Endothelial cell of umbilical vein (primary cell): ENCODE data around the gene GBF1. TPM values are rescaled to one million over a fixed set of nuclear protein-coding genes. Genes with fewer than 3 reads are reported as not detected.
A peak's percentile ranks its signal among the peaks of the same experiment; 100 is the strongest.

Source experiments
- BruUV-seq: library from RNA; stranded (reverse); fragments of 400-500 nt; replicated peaks from 2 replicates; lab custom pipeline; 2021; lab: Mats Ljungman, UMichigan
- CTCF ChIA-PET: fragments of 300-600, 350-600 bp; sonication (Branson Sonifier 250); formaldehyde crosslinking; loops from one replicate; lab custom pipeline; 2021; ENCODE audit warnings: antibody characterized with exemption, inconsistent platforms; lab: Charles Lee
- POLR2A ChIA-PET: fragments of 300-600, 350-600 bp; sonication (Branson Sonifier 250); formaldehyde crosslinking; loops from one replicate; lab custom pipeline; 2021; ENCODE audit warnings: antibody characterized with exemption, inconsistent platforms; lab: Charles Lee
- DNase-seq: peaks from one replicate; pipeline ENCODE4 v3.0.0-alpha.2; 2011; ENCODE audit warnings: low read depth, low spot score
- FAIRE-seq: peaks from 2 replicates; lab custom pipeline; 2011; peaks lifted over from hg19 to GRCh38; lab: Jason Lieb, UNC
- H2AFZ ChIP-seq: 2 replicates; pipeline ENCODE4 v1.6.0; 2012; ENCODE audit warnings: low read depth, low read length, control low read depth, inconsistent platforms
- H3K27ac ChIP-seq: 2 replicates; pipeline ENCODE4 v1.5.1; 2011; ENCODE audit warnings: low read depth, mild to moderate bottlenecking, control low read depth, low read length, moderate library complexity; ENCODE audit not compliant: insufficient read depth
- H3K27me3 ChIP-seq, 2 experiments: 2 replicates each; pipeline versions ENCODE4 v1.6.0 to v1.6.1; 2011; ENCODE audit warnings: low read length in 2 of 2, mixed read lengths in 1 of 2; ENCODE audit not compliant: control insufficient read depth in 2 of 2, insufficient read depth in 2 of 2
- H3K36me3 ChIP-seq, 2 experiments: 2 replicates in 1 of 2; 3 replicates in 1 of 2; pipeline ENCODE4 v1.5.1; 2011; ENCODE audit warnings: low read length in 2 of 2, mild to moderate bottlenecking in 1 of 2, moderate library complexity in 1 of 2; ENCODE audit not compliant: control insufficient read depth in 2 of 2, insufficient read depth in 2 of 2; ENCODE audit errors: extremely low read depth in 1 of 2
- H3K4me1 ChIP-seq: 3 replicates; pipeline ENCODE4 v1.5.1; 2011; ENCODE audit warnings: mild to moderate bottlenecking, low read length; ENCODE audit not compliant: control insufficient read depth, insufficient read depth; ENCODE audit errors: extremely low read depth
- H3K4me2 ChIP-seq: 2 replicates; pipeline ENCODE4 v1.6.1; 2011; ENCODE audit warnings: low read length, control low read depth, mixed read lengths; ENCODE audit not compliant: insufficient read depth
- H3K4me3 ChIP-seq, 3 experiments: fragments of 200-600 bp in 1 of 3; sonication (generic), shearing (Covaris generic) in 1 of 3; replicated peaks in 1 of 3; 2 replicates each; pipeline ENCODE4 v1.5.1; 2011 to 2016; ENCODE audit warnings: control low read depth in 3 of 3, low read length in 3 of 3, mild to moderate bottlenecking in 2 of 3, inconsistent platforms in 1 of 3, low read depth in 1 of 3, moderate library complexity in 1 of 3; ENCODE audit not compliant: insufficient read depth in 1 of 3
- H3K79me2 ChIP-seq: 2 replicates; pipeline ENCODE4 v1.6.0; 2012; ENCODE audit warnings: low read length, inconsistent platforms; ENCODE audit not compliant: control insufficient read depth, insufficient read depth
- H3K9ac ChIP-seq: replicated peaks from 2 replicates; pipeline ENCODE3; 2011; ENCODE audit warnings: low read length, control low read depth; ENCODE audit not compliant: insufficient read depth; ENCODE audit errors: extremely low read depth
- H3K9me1 ChIP-seq: replicated peaks from 3 replicates; pipeline ENCODE4 v1.6.0; 2011; ENCODE audit warnings: mild to moderate bottlenecking, low read length; ENCODE audit not compliant: control insufficient read depth, insufficient read depth; ENCODE audit errors: extremely low read depth
- H3K9me3 ChIP-seq: replicated peaks from 2 replicates; pipeline ENCODE4 v1.5.1; 2012; ENCODE audit warnings: low read length, inconsistent platforms; ENCODE audit not compliant: control insufficient read depth, insufficient read depth
- H4K20me1 ChIP-seq: replicated peaks from 2 replicates; pipeline ENCODE3; 2011; ENCODE audit warnings: mild to moderate bottlenecking, low read length; ENCODE audit not compliant: control insufficient read depth, insufficient read depth; ENCODE audit errors: extremely low read depth
- CTCF ChIP-seq, 2 donors: IDR thresholded peaks; 1 replicate in 1 of 2; 2 replicates in 1 of 2; pipeline ENCODE4 v1.5.1; 2011; ENCODE audit warnings: low read length in 2 of 2, mild to moderate bottlenecking in 2 of 2, moderate library complexity in 2 of 2, control low read depth in 1 of 2, inconsistent platforms in 1 of 2, low read depth in 1 of 2; ENCODE audit not compliant: insufficient read depth in 1 of 2; ENCODE audit errors: extremely low read depth in 1 of 2
- EZH2 ChIP-seq: IDR thresholded peaks from 2 replicates; pipeline ENCODE4 v1.6.1; 2012; ENCODE audit warnings: borderline replicate concordance, low read depth, mild to moderate bottlenecking, moderate library complexity, low read length, inconsistent platforms; ENCODE audit not compliant: severe bottlenecking
- FOS ChIP-seq: IDR thresholded peaks from 2 replicates; pipeline ENCODE4 v1.6.1; 2011; ENCODE audit warnings: mild to moderate bottlenecking, low read length, moderate library complexity, borderline replicate concordance; ENCODE audit not compliant: insufficient read depth
- GATA2 ChIP-seq: IDR thresholded peaks from 2 replicates; pipeline ENCODE4 v1.7.0; 2011; ENCODE audit warnings: low read depth, mild to moderate bottlenecking, moderate library complexity, mixed read lengths, low read length; ENCODE audit not compliant: insufficient read length, insufficient read depth
- JUN ChIP-seq: IDR thresholded peaks from 2 replicates; pipeline ENCODE4 v1.6.1; 2011; ENCODE audit warnings: borderline replicate concordance, low read depth; ENCODE audit not compliant: insufficient read length, insufficient read depth
- MAX ChIP-seq: IDR thresholded peaks from 2 replicates; pipeline ENCODE4 v1.6.1; 2011; ENCODE audit not compliant: insufficient read depth, insufficient read length
- MYC ChIP-seq: IDR thresholded peaks from one replicate; pipeline ENCODE4 v1.6.1; 2011; ENCODE audit warnings: mild to moderate bottlenecking, low read depth, low read length
- POLR2A ChIP-seq: IDR thresholded peaks from 2 replicates; pipeline ENCODE4 v1.6.1; 2012; ENCODE audit warnings: low read depth, mild to moderate bottlenecking, control low read depth, low read length
- POLR2AphosphoS5 ChIP-seq: IDR thresholded peaks from 2 replicates; pipeline ENCODE4 v1.6.1; 2012; ENCODE audit warnings: low read depth, mild to moderate bottlenecking, control low read depth, low read length, moderate library complexity; ENCODE audit not compliant: insufficient read depth
- dilution Hi-C: fragments of 300-500 bp; cut with MboI; formaldehyde crosslinking; loops from one replicate; pipeline ENCODE4 v1.15.0; 2019; ENCODE audit warnings: low sequenced_read_pairs; ENCODE audit not compliant: extremely low pct_ligation_motif_present
- intact Hi-C: fragments of 100-400 bp; cut with micrococcal nuclease; formaldehyde crosslinking; loops from one replicate; pipeline ENCODE4 v1.10.0; 2022
- polyA plus RNA-seq, 4 experiments: library from polyadenylated mRNA; depleted of rRNA in 3 of 4; stranded (reverse) in 3 of 4; unstranded in 1 of 4; fragments of >200 nt; gene quantifications; 2 replicates each; pipeline versions ENCODE4 v1.2.1 to v1.2.3, GENCODE V29; 2011 to 2012; ENCODE audit warnings: missing spikeins in 1 of 4
- total RNA-seq: library from RNA; stranded (reverse); gene quantifications from 2 replicates; pipeline ENCODE4 v1.2.3, GENCODE V29; 2021

GBF1 gene
- total and polyA plus RNA-seq, 2 donors (not counting 3 experiments of a cell fraction or from before 2014, with no cell fraction given) = 26.0 to 49.7 TPM

GRCh38 chr10:102245932-102246251 lies 560 bp downstream of the GBF1 start:
- BruUV-seq = no TSS peak
- Histone ChIP-seq H3K4me1 (peaks cover 25% of the 10 kb centered on the region), H3K36me3 (no peaks in the 10 kb centered on the region), H4K20me1 (peaks cover 3% of the 10 kb centered on the region), H3K9me3 (no peaks in the 10 kb centered on the region), H3K27me3 (peaks cover 2% of the 10 kb centered on the region in 2 experiments), H3K4me2 (peak overlapping the region; percentile 83), H3K9me1 (no peaks in the 10 kb centered on the region), H3K27ac (peak overlapping the region; percentile 61), H3K79me2 (peaks cover 51% of the 10 kb centered on the region), H2AFZ (peak overlapping the region; percentile 78), H3K4me3 (peak overlapping the region; percentile 59 to 90 (median 85)), H3K9ac (peak overlapping the region; percentile 81)
- intact Hi-C loops (loop anchor here (1.0 to 5.0 kb wide), 3 partner anchors 36 to 96 kb away; no protein-coding TSS in a partner anchor), dilution Hi-C loops (loop anchor here (25.0 kb wide), 1 partner anchor 116 kb away; no protein-coding TSS in a partner anchor)
- TF ChIP-seq MYC (no peak), POLR2AphosphoS5 (no peak), POLR2A (no peak), MAX (no peak), JUN (no peak), GATA2 (no peak), EZH2 (no peak), FOS (no peak), CTCF (IDR thresholded peaks at IDR 0.05; ENCODE audit: extremely low read depth in 1 of 2, insufficient read depth in 1 of 2, low read depth in 1 of 2, low read length in 2 of 2) (no peak)
- no peak for FAIRE-seq
- CTCF ChIA-PET = interaction anchor here (0.7 to 2.7 kb wide), 11 partner anchors 15 to 106 kb away, joined by 3 to 36 read pairs (median 4); no protein-coding TSS in a partner anchor
- no peak for DNase-seq
- POLR2A ChIA-PET = interaction anchor here (1.0 to 1.3 kb wide), 2 partner anchors 16 to 54 kb away, joined by 5 read pairs; no protein-coding TSS in a partner anchor
